ENCODE results near the gene PDSS1. TPM values are rescaled to one million over a fixed set of nuclear protein-coding genes. Genes with fewer than 3 reads are reported as not detected.

Gene PDSS1
- polyA plus RNA-seq, 1 donor from 2014 or later, result 13.0 TPM

GRCh38 chr10:26746061-26746460 is 48.6 kb downstream of the PDSS1 start:
- H3K27ac ChIP-seq (ENCODE audit: low read length), result no peak overlapping the region
- no peaks in the 10 kb centered on the region for H3K9me2 ChIP-seq (ENCODE audit: insufficient read depth, low read length)
- no peak overlapping the region for H2AFZ ChIP-seq (ENCODE audit: low read depth, low read length)
- no peaks in the 10 kb centered on the region for H3F3A ChIP-seq (ENCODE audit: insufficient read depth, low read length, poor library complexity, severe bottlenecking)
- no peak overlapping the region for H3K4me3 ChIP-seq (ENCODE audit: low read length)
- H3K36me3 ChIP-seq (ENCODE audit: insufficient read depth, low read length), result no peaks in the 10 kb centered on the region
- H3K9me3 ChIP-seq (ENCODE audit: low read length), result no peaks in the 10 kb centered on the region
- H3K27me3 ChIP-seq (ENCODE audit: insufficient read depth, low read depth, low read length), result no peaks in the 10 kb centered on the region
- TF ChIP-seq RAD21 (conservative IDR thresholded peaks at IDR 0.05) (no peak), MXI1 (conservative IDR thresholded peaks at IDR 0.05; ENCODE audit: poor library complexity, severe bottlenecking) (no peak), TAF1 (IDR thresholded peaks at IDR 0.05; ENCODE audit: low read depth) (no peak), POLR2AphosphoS5 (IDR thresholded peaks at IDR 0.05) (no peak), EZH2 (IDR thresholded peaks at IDR 0.05; ENCODE audit: borderline replicate concordance, insufficient read depth, low read length, poor library complexity, severe bottlenecking) (no peak), EP300 (conservative IDR thresholded peaks at IDR 0.05; ENCODE audit: poor library complexity, severe bottlenecking) (no peak), REST (IDR thresholded peaks at IDR 0.05; ENCODE audit: borderline replicate concordance) (no peak), SMC3 (conservative IDR thresholded peaks at IDR 0.05; ENCODE audit: poor library complexity) (no peak)
- TF ChIP-seq, protein P1, sequence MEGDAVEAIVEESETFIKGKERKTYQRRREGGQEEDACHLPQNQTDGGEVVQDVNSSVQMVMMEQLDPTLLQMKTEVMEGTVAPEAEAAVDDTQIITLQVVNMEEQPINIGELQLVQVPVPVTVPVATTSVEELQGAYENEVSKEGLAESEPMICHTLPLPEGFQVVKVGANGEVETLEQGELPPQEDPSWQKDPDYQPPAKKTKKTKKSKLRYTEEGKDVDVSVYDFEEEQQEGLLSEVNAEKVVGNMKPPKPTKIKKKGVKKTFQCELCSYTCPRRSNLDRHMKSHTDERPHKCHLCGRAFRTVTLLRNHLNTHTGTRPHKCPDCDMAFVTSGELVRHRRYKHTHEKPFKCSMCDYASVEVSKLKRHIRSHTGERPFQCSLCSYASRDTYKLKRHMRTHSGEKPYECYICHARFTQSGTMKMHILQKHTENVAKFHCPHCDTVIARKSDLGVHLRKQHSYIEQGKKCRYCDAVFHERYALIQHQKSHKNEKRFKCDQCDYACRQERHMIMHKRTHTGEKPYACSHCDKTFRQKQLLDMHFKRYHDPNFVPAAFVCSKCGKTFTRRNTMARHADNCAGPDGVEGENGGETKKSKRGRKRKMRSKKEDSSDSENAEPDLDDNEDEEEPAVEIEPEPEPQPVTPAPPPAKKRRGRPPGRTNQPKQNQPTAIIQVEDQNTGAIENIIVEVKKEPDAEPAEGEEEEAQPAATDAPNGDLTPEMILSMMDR (IDR thresholded peaks at IDR 0.05; ENCODE audit: poor library complexity, severe bottlenecking), result no peak
- H3K4me2 ChIP-seq (ENCODE audit: low read length), result no peak overlapping the region
- no peaks in the 10 kb centered on the region for H4K20me1 ChIP-seq (ENCODE audit: insufficient read depth)
- no peaks in the 10 kb centered on the region for H3K79me2 ChIP-seq (replicated peaks; ENCODE audit: insufficient read depth, low read length)
- no peak overlapping the region for H3K9ac ChIP-seq (ENCODE audit: low read length)

- no peak overlapping the region for H3K4me2 ChIP-seq (ENCODE audit: low read length)
- no peak overlapping the region for H3K27ac ChIP-seq (ENCODE audit: low read length)
- TF ChIP-seq REST (IDR thresholded peaks at IDR 0.05; ENCODE audit: borderline replicate concordance), result no peak
- TF ChIP-seq EZH2 (IDR thresholded peaks at IDR 0.05; ENCODE audit: borderline replicate concordance, insufficient read depth, low read length, poor library complexity, severe bottlenecking), result no peak
- TF ChIP-seq MXI1 (conservative IDR thresholded peaks at IDR 0.05; ENCODE audit: poor library complexity, severe bottlenecking), result no peak
- no peak for TF ChIP-seq RAD21 (conservative IDR thresholded peaks at IDR 0.05)
- no peak for TF ChIP-seq TAF1 (IDR thresholded peaks at IDR 0.05; ENCODE audit: low read depth)
- TF ChIP-seq EP300 (conservative IDR thresholded peaks at IDR 0.05; ENCODE audit: poor library complexity, severe bottlenecking), result no peak
- no peak for TF ChIP-seq POLR2AphosphoS5 (IDR thresholded peaks at IDR 0.05)
- TF ChIP-seq, protein P1 (IDR thresholded peaks at IDR 0.05; ENCODE audit: poor library complexity, severe bottlenecking), result no peak
- TF ChIP-seq SMC3 (conservative IDR thresholded peaks at IDR 0.05; ENCODE audit: poor library complexity), result no peak
- H4K20me1 ChIP-seq (ENCODE audit: insufficient read depth), result no peaks in the 10 kb centered on the region
- H3K9ac ChIP-seq (ENCODE audit: low read length), result no peak overlapping the region
- no peaks in the 10 kb centered on the region for H3K79me2 ChIP-seq (replicated peaks; ENCODE audit: insufficient read depth, low read length)
- H3K36me3 ChIP-seq (ENCODE audit: insufficient read depth, low read length), result no peaks in the 10 kb centered on the region
- H3K27me3 ChIP-seq (ENCODE audit: insufficient read depth, low read depth, low read length), result no peaks in the 10 kb centered on the region
- H3K9me3 ChIP-seq (ENCODE audit: low read length), result no peaks in the 10 kb centered on the region
- no peak overlapping the region for H2AFZ ChIP-seq (ENCODE audit: low read depth, low read length)
- no peak overlapping the region for H3K4me3 ChIP-seq (ENCODE audit: low read length)
- no peaks in the 10 kb centered on the region for H3K9me2 ChIP-seq (ENCODE audit: insufficient read depth, low read length)
- no peaks in the 10 kb centered on the region for H3F3A ChIP-seq (ENCODE audit: insufficient read depth, low read length, poor library complexity, severe bottlenecking)
Measured at GRCh38 chr10:26755443-26755903, 58.0 kb downstream of the PDSS1 start.
